ENCODE measurements around the gene TTBK2. TPM values are rescaled to one million over a fixed set of nuclear protein-coding genes. Genes with fewer than 3 reads are reported as not detected.
A peak's percentile ranks its signal among the peaks of the same experiment; 100 is the strongest.

TTBK2 gene
- total RNA-seq, 2 donors from 2014 or later, result 6.5 to 22.1 TPM

- Histone ChIP-seq H3K27ac (no peak overlapping the region), H3K4me1 (no peaks in the 10 kb centered on the region), H3K9me3 (no peaks in the 10 kb centered on the region), H3K27me3 (no peaks in the 10 kb centered on the region), H3K4me3 (no peak overlapping the region), H3K36me3 (replicated peaks in 1 of 2; ENCODE audit: insufficient read depth in 1 of 2, low read depth in 2 of 2) (no peaks in the 10 kb centered on the region)
- TF ChIP-seq CTCF (IDR thresholded peaks at IDR 0.05) (no peak), POLR2A (IDR thresholded peaks at IDR 0.05) (no peak)
- DNase-seq (no peak), ATAC-seq (no peak)
- intact Hi-C loops (cut with DNase I), result no loop called here
- 92 to 94% methylated on average over 2 of the region's 2 CpGs for WGBS, 2 donors
Observed at GRCh38 chr15:42932833-42933515, 12.4 kb upstream of the TTBK2 start.

GRCh38 chr15:42931702-42932486, 11.3 kb upstream of the TTBK2 start:
- Histone ChIP-seq H3K4me3 (no peak overlapping the region), H3K27ac (no peak overlapping the region), H3K9me3 (no peaks in the 10 kb centered on the region), H3K36me3 (replicated peaks in 1 of 2; ENCODE audit: insufficient read depth in 1 of 2, low read depth in 2 of 2) (no peaks in the 10 kb centered on the region), H3K27me3 (no peaks in the 10 kb centered on the region), H3K4me1 (no peaks in the 10 kb centered on the region)
- intact Hi-C loops (cut with DNase I), result no loop called here
- no peak for DNase-seq
- TF ChIP-seq CTCF (IDR thresholded peaks at IDR 0.05) (no peak), POLR2A (IDR thresholded peaks at IDR 0.05) (no peak)
- no peak for ATAC-seq
- 67% methylated on average over 7 of the region's 7 CpGs for WGBS, 2 donors

GRCh38 chr15:42929306-42929848, 8.8 kb upstream of the TTBK2 start:
- Histone ChIP-seq H3K36me3 (replicated peaks in 1 of 2; ENCODE audit: insufficient read depth in 1 of 2, low read depth in 2 of 2) (no peaks in the 10 kb centered on the region), H3K4me1 (no peaks in the 10 kb centered on the region), H3K9me3 (no peaks in the 10 kb centered on the region), H3K27ac (no peak overlapping the region), H3K27me3 (no peaks in the 10 kb centered on the region), H3K4me3 (no peak overlapping the region)
- 64 to 67% methylated on average over 2 of the region's 2 CpGs for whole genome bisulfite sequencing, 2 donors
- DNase-seq (no peak), ATAC-seq (no peak)
- intact Hi-C loops (cut with DNase I), result loop anchor here (5.0 kb wide), 1 partner anchor 227 kb away; no protein-coding TSS in a partner anchor
- TF ChIP-seq POLR2A (IDR thresholded peaks at IDR 0.05), result no peak
- no peak for TF ChIP-seq CTCF (IDR thresholded peaks at IDR 0.05)

- Histone ChIP-seq H3K9me3 (no peaks in the 10 kb centered on the region), H3K27ac (peak overlapping the region in 1 of 4 donors; percentile 82), H3K27me3 (no peaks in the 10 kb centered on the region), H3K4me3 (peak overlapping the region in 1 of 2 donors; percentile 56), H3K36me3 (replicated peaks in 1 of 2; ENCODE audit: insufficient read depth in 1 of 2, low read depth in 2 of 2) (no peaks in the 10 kb centered on the region), H3K4me1 (peaks cover 7% of the 10 kb centered on the region)
- ATAC-seq, result no peak
- intact Hi-C loops (cut with DNase I), result no loop called here
- WGBS, 2 donors, result 7% methylated on average over 11 to 19 of the region's 19 CpGs
- peak; percentile 9 to 23 (median 20) for DNase-seq
- TF ChIP-seq POLR2A (IDR thresholded peaks at IDR 0.05) (no peak), CTCF (IDR thresholded peaks at IDR 0.05) (no peak)
Observed at GRCh38 chr15:42921342-42921731, 759 bp upstream of the TTBK2 start.

All from body of pancreas (tissue), 4 donors.